ENCODE measurements around the gene SMG6.

SMG6 gene

GRCh38 chr17:2137342-2138098 lies 166.1 kb downstream of the SMG6 start:
- DNase-seq, result no peak

- no peak for DNase-seq
Observed at GRCh38 chr17:2136241-2136640, 167.3 kb downstream of the SMG6 start.

GRCh38 chr17:2128011-2128410 lies 175.6 kb downstream of the SMG6 start:
- DNase-seq, result no peak

GRCh38 chr17:2125013-2125535 lies 178.5 kb downstream of the SMG6 start:
- DNase-seq, result no peak

GRCh38 chr17:2124391-2124790 lies 179.2 kb downstream of the SMG6 start:
- DNase-seq, result no peak

- DNase-seq, result no peak
Observed at GRCh38 chr17:2123375-2124251, 180.0 kb downstream of the SMG6 start.

GRCh38 chr17:2122641-2123302 lies 180.8 kb downstream of the SMG6 start:
- DNase-seq, result no peak

GRCh38 chr17:2120586-2121335 lies 182.8 kb downstream of the SMG6 start:
- DNase-seq, result no peak

- no peak for DNase-seq
Observed at GRCh38 chr17:2113279-2113622, 190.3 kb downstream of the SMG6 start.

GRCh38 chr17:2111691-2112090 lies 191.9 kb downstream of the SMG6 start:
- no peak for DNase-seq

GRCh38 chr17:2110436-2110835 lies 193.1 kb downstream of the SMG6 start:
- no peak for DNase-seq

GRCh38 chr17:2108170-2108569 lies 195.4 kb downstream of the SMG6 start:
- DNase-seq, result no peak

- no peak for DNase-seq
Observed at GRCh38 chr17:2107506-2107905, 196.1 kb downstream of the SMG6 start.

- DNase-seq, result no peak
Observed at GRCh38 chr17:2107050-2107449, 196.5 kb downstream of the SMG6 start.

- no peak for DNase-seq
Observed at GRCh38 chr17:2106308-2106955, 197.2 kb downstream of the SMG6 start.

GRCh38 chr17:2105663-2106062 lies 197.9 kb downstream of the SMG6 start:
- DNase-seq, result no peak

GRCh38 chr17:2102931-2103809 lies 200.4 kb downstream of the SMG6 start:
- DNase-seq, result no peak

GRCh38 chr17:2101448-2102257 lies 201.9 kb downstream of the SMG6 start:
- no peak for DNase-seq

GRCh38 chr17:2095536-2095910 lies 208.1 kb downstream of the SMG6 start:
- no peak for DNase-seq

- no peak for DNase-seq
Observed at GRCh38 chr17:2094891-2095535, 208.6 kb downstream of the SMG6 start.

All from activated CD4-positive, alpha-beta T cell treated with anti-CD3 and anti-CD28 coated beads, Interleukin-2, Interleukin-6, amounts not matched to agents 100 ng/mL and 50 ng/mL, durations not matched to agents 16 hours and 8 hours (primary cell).